Measurements from ENCODE around the gene DHX30.
A peak's percentile ranks its signal among the peaks of the same experiment; 100 is the strongest.
"Not testable (repeated sequence)": the region's sequence is repeated elsewhere in the genome, so short reads cannot be mapped to it uniquely, and the experiment has no call there.

DHX30 gene, protein sequence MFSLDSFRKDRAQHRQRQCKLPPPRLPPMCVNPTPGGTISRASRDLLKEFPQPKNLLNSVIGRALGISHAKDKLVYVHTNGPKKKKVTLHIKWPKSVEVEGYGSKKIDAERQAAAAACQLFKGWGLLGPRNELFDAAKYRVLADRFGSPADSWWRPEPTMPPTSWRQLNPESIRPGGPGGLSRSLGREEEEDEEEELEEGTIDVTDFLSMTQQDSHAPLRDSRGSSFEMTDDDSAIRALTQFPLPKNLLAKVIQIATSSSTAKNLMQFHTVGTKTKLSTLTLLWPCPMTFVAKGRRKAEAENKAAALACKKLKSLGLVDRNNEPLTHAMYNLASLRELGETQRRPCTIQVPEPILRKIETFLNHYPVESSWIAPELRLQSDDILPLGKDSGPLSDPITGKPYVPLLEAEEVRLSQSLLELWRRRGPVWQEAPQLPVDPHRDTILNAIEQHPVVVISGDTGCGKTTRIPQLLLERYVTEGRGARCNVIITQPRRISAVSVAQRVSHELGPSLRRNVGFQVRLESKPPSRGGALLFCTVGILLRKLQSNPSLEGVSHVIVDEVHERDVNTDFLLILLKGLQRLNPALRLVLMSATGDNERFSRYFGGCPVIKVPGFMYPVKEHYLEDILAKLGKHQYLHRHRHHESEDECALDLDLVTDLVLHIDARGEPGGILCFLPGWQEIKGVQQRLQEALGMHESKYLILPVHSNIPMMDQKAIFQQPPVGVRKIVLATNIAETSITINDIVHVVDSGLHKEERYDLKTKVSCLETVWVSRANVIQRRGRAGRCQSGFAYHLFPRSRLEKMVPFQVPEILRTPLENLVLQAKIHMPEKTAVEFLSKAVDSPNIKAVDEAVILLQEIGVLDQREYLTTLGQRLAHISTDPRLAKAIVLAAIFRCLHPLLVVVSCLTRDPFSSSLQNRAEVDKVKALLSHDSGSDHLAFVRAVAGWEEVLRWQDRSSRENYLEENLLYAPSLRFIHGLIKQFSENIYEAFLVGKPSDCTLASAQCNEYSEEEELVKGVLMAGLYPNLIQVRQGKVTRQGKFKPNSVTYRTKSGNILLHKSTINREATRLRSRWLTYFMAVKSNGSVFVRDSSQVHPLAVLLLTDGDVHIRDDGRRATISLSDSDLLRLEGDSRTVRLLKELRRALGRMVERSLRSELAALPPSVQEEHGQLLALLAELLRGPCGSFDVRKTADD

DNA sequence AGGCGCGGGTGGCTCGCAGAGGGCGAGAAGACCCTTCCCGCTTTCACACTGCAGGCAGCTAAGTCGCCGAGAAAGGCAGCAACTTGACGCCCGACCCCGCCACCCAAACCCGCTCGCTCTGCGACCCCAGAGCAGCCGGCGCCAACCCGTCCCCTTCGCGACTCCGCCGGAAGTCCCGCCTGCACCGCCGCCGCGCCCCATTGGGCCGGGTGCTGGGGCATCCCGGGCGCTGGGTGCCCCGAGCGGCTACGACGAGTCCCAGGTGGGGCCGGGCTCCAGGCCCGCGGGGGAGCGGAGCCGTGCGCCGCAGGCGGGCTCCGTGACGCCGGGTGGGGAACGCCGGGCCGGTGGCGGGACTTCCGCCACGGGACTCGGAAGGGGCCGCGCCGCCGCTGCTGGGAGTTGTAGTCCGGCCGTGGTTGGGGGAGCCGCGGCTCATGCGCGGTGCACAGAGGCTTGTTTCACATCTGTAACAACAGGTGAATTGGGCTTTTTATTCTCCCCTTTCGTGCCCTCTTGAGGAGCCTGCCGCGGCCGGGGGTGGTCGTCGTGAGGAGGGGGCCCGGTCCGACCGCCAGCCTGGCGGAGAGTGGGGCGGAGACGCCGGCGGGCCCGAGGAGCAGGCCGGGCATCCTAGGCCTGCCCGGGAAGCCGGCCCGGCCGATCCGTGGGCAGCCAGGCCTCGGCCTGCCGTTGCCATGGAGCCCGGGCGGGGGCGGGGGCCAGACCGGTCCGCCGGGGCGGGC, at the start of gene DHX30:
TSS of gene DHX30 (plus strand) at position 405 of the 746 bp plus-strand sequence. CDS start 7,546 bp downstream, outside the sequence.
- DNase-seq (ENCODE audit: low read depth, low spot score), result peak; percentile 76

DNA sequence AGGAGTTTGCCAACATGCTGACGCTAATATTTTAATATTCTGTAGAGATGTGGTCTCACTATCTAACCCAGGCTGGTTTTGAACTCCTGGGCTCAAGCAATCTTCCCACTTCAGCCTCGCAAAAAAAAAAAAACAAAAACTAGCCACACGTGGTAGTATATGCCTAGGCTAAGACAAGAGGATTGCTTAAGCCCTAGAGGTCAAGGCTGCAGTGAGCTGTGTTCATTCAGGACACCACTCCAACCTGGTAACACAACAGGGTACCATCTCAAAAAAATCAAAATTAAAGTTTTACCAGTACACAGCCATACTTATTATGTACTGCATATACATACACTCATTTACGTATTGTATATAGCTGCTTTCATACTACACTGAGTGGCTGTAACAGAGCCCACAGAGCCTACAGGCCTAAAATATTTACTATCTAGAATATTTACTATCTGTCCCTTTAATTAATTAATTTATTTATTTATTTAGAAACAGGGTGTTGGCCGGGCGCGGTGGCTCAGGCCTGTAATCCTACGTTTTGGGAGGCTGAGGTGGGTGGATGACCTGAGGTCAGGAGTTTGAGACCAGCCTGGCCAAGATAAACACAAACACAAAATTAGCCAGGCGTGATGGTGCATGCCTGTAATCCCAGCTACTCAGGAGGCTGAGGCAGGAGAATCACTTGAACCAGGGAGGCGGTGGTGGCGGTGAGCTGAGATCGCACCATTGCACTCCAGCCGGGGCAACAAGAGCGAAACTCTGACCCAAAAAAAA, 44.5 kb upstream of the DHX30 start:
- DNase-seq (ENCODE audit: low read depth, low spot score), result no peak

DNA sequence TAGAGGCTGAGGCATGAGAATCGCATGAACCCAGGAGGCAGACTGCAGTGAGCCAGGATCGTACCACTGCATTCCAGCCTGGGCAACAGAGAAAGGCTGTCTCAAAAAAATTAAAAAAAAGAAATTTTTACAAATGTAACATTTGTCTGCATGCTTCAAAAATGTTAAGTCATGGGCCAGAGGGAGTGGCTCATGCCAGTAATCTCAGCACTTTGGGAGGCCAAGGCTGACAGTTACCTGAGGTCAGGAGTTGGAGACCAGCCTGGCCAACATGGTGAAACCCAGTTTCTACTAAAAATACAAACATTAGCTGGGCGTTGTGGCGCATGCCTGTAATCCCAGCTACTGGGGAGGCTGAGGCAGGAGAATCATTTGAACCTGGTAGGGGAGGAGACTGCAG, 42.7 kb upstream of the DHX30 start:
- not testable (repeated sequence) for DNase-seq (ENCODE audit: low read depth, low spot score)

DNA sequence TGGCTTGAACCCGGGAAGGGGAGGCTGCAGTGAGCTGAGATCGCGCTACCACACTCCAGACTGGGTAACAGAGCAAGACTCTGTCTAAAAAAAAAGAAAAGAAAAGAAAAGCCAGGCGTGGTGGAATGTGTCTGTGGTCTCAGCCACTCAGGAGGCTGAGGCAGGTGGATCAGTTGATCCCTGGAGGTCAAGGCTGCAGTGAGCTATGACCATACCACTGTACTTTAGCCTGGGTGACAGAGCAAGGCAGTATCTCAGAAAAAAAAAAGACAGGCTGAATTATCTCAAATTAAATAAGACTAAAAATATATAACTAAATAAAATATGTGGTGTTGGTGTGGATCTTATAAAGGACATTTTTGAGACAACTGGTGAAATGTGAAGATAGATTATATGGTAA, 41.9 kb upstream of the DHX30 start:
- no peak for DNase-seq (ENCODE audit: low read depth, low spot score)

DNA sequence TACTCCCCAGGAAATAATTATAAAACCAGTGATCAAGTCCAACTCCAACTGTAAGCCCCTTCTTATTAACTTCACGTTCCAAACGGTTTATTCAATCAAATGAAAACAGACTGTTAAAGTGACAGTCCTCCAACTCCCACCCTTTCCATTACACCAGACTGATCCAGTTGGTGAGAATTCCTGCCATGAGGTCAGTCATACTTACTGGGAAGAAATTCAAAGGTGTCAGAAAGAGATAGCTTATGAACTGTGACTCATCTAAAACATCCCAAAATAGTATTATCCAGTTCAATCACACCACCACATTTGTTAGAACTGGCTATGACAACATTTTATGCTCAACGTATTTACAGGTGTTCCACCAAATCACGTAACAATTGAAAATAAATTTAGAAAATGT, 40.7 kb upstream of the DHX30 start:
- DNase-seq (ENCODE audit: low read depth, low spot score), result no peak

DNA sequence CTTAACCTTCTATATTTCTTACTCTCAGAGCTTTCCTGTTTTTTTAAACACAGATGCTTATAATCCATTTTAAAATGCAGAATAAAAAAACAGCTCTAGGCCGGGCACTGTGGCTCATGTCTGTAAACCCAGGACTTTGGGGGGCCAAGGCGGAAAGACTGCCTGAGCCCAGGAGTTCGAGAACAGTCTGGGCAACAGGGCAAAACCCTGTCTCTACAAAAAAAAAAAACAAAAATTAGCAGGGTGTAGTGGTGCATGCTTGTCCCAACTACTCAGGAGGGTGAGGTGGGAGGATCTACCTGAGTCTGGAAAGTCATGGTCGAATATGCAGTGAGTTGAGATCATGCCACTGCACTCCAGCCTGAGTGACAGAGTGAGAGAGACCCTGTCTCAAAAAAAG, 36.8 kb upstream of the DHX30 start:
- no peak for DNase-seq (ENCODE audit: low read depth, low spot score)

DNA sequence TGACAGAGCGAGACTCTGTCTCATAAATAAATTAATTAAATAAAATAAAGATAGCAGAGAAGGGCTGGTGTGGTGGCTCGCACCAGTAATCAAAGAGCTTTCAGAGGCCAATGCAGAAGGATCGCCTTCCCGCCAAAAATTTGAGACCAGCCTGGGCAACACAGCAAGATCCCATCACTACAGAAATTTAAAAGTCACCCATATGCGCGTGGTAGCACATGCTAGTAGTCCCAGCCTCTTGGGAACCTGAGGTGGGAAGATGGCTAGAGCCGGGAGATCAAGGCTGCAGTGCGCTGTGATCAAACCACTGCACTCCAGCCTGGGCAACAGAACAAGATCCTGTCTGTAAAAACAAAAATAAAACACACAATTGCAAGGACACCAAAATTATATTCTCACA, 30.9 kb upstream of the DHX30 start:
- DNase-seq (ENCODE audit: low read depth, low spot score), result no peak

DNA sequence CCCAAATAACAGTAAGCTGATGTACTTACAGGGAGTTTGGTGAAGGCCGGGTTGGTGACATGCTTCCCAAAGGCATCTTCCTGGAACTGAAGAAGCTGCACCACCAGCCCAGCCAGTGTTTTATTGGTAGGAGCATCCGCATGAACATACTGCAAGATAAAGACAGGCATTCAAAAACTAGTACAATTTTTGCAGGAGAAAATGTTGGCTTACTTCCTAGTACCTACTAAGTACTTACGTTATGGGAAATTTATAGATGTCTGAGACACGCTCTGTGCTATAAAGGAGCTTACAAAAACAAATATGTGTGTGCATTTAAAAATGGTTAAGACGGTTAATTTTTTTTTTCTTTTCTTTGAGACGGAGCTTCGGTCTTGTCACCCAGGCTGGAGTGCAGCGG, 30.1 kb upstream of the DHX30 start:
- no peak for DNase-seq (ENCODE audit: low read depth, low spot score)

DNA sequence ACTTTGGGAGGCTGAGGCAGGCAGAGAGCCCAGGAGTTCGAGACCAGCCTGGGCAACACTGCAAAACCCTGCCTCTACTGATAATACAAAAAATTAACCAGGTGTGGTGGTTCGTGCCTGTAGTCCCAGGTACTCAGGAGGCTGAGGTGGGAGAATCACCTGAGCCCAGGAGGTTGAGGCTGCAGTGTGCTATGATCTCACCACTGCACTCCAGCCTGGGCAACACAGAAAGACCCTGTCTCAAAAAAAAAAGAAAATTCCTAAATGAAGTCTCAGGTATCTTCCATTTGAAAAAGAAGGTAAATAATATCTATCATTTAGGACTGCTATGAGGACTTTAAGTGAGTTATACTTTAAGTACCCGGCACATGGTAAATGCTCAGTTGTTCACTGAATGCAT, 24.2 kb upstream of the DHX30 start:
- DNase-seq (ENCODE audit: low read depth, low spot score), result no peak

DNA sequence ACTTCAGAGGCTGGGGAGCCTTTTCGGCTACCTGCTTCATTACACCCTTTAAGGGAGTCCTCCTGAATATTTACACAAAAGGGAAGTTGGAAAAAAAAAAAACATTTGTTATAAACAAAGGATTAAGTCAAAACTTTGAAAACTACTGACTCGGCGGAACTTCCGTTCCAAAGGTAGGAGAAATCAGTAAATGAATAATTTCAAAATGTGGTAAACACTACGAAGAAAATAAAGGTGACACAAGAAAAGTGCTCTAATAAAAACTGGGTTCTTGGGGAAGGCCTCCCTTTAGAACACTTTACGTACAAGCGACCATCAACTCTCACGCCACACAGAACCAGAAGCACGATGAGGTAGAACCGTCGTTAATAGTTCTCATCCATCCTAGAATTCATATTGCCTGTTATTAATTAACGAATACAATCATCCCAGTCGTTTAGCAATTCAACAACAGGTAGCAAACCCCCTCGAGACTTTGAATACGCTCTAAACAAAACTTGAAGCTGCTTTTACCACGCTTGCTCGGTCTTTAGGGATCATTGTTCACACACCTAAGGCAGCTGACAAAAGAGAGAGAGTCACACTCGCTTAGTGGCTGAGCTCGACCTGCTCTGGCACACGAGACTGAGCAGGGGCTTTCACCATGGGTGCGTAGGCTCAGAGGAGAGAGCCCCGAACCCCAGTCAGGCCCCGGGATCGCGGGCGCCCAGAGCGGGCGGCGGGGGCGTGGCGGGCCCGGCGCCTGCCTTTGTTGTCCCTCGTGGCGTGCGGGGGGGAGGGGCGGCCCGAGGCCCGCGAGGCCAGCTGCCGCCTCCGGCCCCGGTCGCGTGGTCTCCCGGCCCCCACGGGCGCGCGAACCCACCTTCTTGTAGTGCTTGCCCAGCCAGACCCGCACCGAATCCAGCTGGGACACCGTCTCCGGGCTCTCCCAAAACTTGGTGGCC, 21.9 kb upstream of the DHX30 start:
- DNase-seq (ENCODE audit: low read depth, low spot score), result peak; percentile 39

DNA sequence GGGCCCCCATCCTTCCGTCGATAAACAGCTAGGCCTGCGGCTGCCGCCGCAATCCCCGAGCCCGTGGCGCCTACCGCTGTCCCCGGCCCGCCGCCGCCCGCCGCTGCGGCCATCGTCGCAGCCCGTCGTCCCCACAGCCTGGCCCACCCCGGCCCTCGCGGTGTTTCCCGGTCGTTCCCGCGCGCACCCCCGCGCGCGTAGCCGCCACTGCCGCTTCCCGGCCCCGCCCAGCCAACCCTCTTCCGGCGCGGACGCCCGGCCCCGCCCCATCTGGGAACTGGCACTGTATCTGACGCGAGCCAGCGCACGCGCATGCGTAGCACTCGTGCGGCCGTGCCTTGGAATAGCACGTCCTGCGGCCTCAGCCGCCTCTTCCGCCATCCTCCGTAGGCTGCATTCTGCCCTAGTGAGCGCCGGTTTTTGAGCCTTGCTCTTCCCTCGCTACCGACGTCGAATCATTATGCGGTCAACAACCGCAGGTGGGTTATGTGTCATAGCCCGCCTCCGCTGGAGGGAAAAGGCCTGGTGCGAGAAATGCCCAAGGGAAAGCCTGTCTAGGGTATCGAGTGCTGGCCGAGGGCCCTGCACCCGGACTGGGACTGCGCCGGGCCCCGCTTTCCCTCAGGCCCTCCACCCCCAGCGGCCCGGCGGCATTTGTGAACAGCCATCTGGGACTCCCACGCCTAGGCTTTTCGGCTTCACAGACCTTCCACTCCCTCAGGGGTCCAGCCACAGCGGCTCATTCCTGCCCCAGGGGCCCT, 21.1 kb upstream of the DHX30 start, which contains the start of gene SMARCC1:
TSS of gene SMARCC1 (minus strand) at position 209 of the 761 bp plus-strand sequence. CDS start at position 113, 96 bp downstream.
- peak; percentile 94 for DNase-seq (ENCODE audit: low read depth, low spot score)

DNA sequence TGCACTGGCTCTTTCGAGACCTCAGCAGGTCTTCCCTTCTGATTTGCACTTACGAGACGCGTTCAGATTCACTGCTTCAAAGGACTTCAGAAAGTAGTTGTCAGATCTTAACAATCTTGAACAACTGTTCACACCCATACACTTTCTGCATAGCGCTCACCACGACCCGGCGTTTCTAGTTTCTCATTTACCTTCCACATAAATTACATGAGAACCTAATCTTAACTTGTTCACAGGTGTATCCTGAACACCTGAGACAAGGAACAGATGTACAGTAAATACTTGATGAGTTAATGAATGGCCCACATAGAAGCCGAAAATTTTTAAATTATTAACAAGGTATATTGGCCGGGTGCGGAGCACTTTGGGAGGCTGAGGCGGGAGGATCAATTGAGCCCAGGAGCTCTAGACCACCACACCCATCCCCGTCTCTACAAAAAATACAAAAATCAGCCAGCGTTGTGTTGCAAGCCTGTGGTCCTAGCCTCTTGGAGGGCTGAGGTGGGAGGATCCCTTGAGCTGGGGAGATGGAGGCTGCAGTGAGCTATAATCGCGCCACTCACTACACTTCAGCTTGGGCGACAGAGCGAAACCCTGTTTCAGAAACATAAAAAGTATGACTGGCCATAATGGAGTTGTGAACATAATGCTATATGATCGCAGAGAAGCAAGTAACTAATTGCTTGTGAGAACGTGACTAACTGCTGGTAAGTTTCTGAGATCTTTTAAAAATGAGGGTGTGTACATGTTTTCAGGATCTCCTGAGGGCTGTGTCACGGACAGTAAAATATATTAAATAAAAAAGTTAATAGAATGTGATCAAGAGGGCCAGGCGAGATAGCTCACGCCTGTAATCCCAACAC, 20.3 kb upstream of the DHX30 start:
- no peak for DNase-seq (ENCODE audit: low read depth, low spot score)

DNA sequence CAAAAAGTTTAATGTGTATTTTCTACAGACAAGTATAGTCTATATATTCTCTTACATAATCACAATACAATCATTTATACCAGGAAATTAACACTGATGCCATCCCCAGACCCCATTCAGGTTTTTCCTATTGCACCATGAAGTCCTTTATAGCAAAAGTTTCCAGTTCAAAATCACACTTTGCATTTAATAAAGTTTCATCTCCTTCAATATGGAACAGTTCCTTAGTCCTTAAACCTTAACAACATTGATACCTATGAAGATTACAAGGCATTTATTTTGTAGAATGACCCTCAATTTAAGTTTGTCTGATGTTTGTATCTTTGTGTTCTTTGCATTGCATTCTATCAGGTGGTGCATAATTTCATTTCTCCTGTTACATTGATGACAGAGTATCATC, 19.3 kb upstream of the DHX30 start:
- no peak for DNase-seq (ENCODE audit: low read depth, low spot score)

DNA sequence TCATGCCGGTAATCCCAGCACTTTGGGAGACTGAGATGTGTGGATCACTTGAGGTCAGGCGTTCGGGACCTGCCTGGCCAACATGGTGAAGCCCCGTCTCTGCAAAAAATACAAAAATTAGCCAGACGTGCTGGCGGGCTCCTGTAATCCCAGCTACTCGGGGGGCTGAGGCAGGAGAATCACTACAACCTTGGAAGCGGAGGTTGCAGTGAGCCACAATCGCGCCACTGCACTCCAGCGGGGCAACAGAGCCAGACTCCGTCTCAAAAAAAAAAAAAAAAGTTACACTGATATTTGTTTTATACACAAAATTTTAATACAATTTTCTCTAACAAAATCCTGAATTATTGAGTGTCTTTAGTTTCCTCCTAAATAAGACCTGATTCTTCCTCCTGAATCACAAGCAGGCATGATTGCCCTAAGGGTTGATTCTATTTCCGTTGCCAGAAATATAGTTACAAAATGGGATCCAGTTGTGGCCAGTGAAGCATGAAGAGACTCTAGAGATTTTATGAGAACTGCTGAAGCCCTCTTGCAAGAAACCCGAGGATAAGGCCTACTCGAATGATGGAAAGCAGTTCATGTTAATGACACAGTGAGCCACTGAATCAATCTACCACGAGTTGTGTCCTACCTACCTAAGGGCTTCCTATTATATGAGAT, 11.6 kb upstream of the DHX30 start:
- no peak for DNase-seq (ENCODE audit: low read depth, low spot score)

DNA sequence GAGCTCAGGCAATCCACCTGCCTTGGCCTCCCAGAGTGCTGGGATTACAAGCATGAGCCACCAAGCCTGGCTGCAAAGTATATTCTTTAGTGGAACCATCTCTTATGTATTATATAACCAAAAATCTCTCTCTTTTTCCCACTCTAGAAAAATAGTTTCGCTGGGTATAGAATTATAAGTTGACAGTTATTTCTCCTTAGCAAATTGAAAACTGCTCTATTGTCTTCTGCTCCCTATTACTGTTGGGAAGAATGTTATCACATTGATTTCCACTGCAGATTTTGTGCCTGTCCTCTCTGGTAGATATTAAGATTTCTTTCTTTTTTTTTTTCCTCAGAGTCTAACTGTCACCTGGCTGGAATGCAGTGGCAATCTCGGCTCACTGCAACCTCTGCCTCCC, 10.2 kb upstream of the DHX30 start:
- DNase-seq (ENCODE audit: low read depth, low spot score), result no peak

DNA sequence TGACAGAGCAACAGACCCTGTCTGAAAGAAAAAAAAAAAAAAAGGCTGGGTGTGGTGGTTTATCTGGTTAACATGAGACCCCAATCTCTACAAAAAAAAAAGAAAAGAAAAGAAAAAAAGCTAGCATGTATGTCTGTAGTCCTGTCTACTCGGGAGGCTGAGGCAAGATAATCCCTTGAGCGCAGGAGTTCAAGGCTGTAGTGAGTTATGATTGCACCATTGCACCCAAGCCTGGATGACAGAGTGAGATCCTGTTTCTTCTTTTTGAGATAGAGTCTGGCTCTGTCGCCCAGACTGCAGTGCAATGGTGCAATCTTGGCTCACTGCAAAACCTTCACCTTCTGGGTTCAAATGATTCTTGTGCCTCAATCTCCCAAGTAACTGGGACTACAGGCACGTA, 8.4 kb upstream of the DHX30 start:
- no peak for DNase-seq (ENCODE audit: low read depth, low spot score)

DNA sequence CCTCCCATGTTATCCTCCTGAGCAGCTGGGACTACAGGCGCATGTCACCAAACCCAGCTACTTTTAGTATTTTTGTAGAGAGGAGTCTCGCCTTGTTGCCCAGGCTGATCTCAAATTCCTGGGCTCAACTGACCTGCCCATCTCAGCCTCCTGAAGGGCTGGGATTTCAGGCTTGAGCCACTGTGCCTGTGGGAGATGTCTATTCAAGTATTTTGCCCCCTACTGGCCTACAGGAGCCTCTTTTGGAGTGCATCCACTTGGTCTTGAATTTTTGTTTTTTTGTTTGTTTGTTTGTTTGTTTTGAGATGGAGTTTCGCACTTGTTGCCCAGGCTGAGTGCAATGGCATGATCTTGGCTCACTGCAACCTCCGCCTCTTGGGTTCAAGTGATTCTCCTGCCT, 3.2 kb upstream of the DHX30 start:
- no peak for DNase-seq (ENCODE audit: low read depth, low spot score)
